GM18511 (cell line): Measurements from ENCODE around the gene PLEKHG5.

Experiments
- ATAC-seq: cut with Tn5 transposase; IDR thresholded peaks from one replicate; pipeline ENCODE4 v1.9.1; 2021; ENCODE audit warnings: mild to moderate bottlenecking, moderate library complexity; ENCODE audit not compliant: unreplicated experiment

Gene PLEKHG5

DNA sequence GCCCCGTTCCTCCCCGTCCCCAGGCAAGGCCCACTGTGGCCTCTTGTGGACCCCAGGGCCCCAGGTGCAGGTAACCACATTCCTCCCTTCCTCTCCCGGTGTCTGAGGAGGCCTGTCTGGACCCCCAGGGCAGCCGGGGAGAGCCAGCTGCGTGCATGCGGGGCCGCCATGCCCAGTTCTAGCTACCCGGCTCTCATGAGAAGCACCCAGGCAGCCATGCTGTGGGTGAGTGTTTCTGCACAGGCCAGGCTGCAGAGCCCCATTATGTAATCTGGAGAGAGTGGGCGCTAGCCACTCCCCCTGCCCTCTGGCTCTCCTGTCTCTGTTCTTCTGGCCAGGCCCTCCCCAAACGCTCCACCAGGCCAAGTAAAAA, 18.4 kb upstream of the PLEKHG5 start:
- ATAC-seq = no peak

- ATAC-seq = no peak
These were observed 17.9 kb upstream of the PLEKHG5 start for GRCh38 chr1:6509220-6509918.

DNA sequence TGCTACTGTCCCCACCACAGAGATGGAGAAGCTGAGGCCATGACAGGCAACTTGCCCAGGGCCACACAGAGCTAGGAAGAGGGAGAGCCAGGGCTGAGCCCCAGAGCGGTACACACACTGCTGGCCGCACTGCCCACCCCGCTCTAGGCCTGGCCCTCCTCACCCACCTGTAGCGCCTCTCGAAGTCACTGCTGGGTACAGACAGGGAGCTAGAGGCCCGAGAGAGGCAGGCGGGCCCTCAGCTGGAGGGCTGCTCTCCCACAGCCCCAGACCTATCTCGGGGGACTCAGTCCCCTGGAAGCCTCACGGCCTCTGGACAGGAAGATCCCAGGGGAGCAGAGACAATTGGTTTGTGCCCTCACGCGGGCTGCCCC, 17.3 kb upstream of the PLEKHG5 start:
- ATAC-seq = no peak

DNA sequence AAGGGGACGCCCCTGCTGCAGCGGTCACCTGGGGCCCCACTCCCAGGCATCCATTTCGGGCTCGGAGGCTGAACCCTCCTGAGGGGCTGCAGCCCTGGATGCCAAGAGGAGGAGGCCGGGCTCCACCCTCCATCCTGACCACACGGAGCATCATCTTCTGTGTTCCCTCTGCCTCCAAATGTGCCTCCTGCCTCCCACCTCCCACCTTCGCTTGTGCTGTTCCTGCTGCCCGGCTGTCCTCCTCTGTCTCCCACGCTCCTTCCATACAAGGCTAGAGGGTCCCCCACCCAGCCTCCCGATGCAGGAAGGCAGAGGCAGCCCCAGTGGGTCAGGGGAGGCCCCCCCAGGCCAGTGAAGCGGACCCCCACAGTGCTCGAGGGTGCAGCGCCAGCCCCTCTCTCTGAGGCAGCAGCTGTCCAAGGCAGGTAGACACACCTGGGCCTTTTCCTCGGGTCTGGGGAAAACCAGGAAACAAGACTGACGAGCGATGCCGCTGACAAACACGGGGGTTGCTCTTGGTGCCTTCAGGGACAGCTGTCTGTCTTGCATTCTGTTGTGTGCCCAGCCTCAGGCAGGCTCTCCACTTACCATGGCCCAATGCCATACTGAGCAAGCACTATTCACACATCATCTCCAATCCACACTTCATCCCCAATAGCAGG, 16.8 kb upstream of the PLEKHG5 start:
- no peak for ATAC-seq

GRCh38 chr1:6507461-6507911, 16.0 kb upstream of the PLEKHG5 start:
- no peak for ATAC-seq

- no peak for ATAC-seq
These were observed 15.6 kb upstream of the PLEKHG5 start for GRCh38 chr1:6507037-6507428.

- no peak for ATAC-seq
These were observed 15.0 kb upstream of the PLEKHG5 start for GRCh38 chr1:6506210-6507036.

DNA sequence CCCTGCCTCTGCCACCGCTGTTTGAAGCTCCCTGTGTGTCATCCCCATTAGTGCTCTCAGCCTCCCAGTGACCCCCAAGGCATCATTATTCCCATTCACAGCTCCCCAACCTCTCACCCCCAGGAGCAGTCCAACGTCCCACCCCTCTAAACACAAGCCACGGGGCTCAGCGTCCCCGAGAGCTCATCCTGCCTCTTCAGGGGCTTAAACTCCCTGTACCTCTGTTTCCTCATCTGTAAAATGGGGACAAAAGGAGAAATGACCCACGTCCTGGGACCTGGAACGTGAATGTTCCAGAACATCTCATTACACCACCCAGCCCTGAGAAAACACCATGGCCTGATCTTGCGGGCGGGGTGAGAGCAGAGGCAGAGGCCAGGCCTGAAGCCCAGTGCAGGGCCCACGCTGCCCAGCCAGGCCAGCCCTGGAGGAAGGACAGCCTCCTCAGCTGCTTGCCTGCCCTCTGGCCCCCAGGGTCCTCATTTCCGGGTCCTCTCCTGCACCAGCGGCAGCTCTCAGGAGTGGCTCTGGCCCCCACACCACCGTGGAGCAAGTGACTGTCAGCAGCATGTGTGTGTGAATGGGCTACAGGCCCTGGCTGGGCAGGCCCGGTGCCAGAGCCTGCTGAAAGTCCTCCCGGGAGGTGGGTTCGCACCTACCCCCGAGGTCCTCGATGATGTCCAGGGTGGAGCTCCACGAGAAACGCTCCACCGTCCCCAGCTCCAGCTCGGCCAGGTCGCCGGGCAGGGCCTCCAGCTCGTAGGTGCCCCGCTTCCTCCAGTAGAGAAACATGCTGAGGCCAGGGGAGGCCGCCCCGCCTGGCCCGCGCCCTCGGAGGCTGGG, 14.1 kb upstream of the PLEKHG5 start:
- ATAC-seq = no peak

DNA sequence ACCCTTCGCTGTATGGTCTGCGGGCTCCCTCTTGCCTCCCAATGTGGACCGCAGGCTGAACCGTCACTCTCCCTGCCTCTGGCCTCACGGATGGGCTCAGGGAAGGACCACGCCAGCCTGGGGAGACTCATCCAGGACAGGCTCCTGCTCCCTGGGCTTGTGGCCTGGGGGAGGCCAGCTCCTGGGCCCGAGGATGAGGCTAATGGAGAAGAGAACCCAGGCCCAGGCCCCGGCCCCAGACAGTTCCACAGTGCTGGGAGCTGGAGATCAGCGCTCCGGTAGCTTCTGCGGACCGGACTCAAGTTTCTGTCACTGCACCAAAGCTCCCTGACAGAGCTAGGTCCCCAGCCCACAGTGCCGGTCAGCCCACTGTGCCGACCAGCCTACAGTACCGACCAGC, 13.4 kb upstream of the PLEKHG5 start:
- no peak for ATAC-seq

- ATAC-seq = no peak
These were observed 12.6 kb upstream of the PLEKHG5 start for GRCh38 chr1:6503884-6504602.

DNA sequence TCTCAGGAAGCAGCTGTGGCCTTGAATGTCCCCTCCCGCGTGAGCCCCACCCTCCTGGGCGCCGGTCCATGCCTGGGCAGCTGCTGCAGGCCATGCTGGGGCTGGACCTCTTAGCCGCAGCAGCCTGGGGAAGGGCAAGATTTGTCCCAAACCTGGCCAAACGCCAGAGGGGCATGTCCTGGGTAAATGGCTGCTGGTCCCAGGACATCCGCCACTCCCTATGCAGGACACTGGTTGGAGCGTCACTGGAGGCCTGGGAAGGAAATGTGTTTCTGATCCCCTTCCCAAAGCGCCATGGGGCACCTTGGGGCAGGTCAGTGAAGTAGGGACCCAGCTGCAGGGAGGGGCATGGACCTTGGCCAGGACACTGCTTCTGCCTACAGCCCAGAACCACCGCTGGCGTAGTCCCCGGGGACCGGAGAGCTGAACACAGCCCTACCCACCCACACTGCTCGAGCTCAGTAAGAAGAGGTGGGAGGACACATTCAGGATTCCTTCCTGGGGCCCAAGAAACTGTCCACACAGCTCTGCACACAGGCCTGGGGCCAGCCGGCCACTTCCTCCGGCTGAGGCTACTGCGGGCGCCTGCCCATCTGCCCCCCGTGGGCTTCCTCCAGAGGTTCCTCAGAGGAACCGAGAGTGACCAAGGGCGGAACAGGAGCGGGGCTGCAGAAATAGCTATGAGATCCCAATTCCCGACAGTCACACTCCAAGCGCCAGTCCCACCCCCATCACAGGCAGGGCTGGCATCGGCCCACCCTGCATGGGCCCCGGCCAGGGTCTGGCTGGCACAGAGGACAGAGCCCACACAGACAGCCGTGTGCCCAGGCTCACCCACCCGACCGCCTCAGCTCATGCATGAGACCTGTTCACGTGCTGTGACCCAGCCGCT, 10.8 kb upstream of the PLEKHG5 start:
- no peak for ATAC-seq

DNA sequence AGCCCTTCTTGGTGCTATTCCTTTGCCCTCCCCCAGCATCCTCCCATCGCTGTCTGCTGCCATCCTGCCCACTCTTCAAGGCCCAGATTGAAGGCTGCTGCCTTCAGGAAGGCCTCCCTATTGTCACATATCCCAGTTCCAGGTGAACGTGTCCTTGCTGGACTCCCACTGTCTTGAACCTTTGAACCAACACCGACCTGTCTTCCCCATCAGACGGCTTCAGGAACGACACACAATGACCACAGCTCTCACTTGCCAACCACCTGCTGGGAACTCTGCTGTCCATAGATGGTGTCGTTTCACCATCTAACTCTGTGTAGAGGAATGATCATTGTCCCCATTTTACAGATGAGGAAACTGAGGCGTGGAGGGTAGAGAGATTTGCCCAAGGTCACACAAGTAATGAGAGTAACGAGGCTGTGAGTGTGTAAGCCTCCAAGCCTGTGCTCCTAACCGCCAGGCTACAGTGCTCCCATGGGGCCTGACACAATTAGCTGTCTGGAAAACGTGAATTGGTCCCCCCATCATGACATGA, 9.9 kb upstream of the PLEKHG5 start:
- ATAC-seq = no peak

GRCh38 chr1:6500544-6501278, 9.2 kb upstream of the PLEKHG5 start:
- ATAC-seq = no peak

- ATAC-seq = no peak
These were observed 7.8 kb upstream of the PLEKHG5 start for GRCh38 chr1:6499296-6499695.

DNA sequence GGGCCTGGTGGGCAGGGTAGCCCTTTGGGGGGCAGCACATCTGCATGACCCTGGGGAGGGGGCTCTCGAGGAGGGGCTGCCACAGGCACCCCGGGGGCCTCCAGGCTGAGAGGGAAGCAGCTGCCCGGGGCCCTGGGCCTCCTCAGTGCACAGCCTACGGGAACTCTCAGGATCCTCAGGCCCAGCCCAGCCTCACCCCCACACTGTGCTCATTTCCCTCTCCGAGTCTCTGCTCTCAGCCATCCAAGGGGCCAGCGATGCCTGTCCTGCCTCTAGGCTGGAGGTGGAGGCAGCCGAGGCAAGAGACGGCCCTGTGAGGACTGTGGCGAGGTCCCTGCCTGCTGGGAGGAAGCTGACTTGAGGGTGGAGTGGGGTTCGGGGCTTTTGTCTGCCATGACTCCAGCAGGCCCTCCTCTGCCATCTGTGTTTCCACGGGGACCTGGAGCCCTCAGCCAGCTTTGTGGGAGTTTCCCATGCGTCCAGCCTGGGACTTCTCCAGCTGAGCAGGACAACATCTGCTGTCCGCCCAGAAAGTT, 7.2 kb upstream of the PLEKHG5 start:
- no peak for ATAC-seq

- no peak for ATAC-seq
These were observed 6.6 kb upstream of the PLEKHG5 start for GRCh38 chr1:6497867-6498575.

GRCh38 chr1:6497215-6497866, 5.9 kb upstream of the PLEKHG5 start:
- no peak for ATAC-seq
